DND-41 (cell line): ENCODE data around the gene GUCY2D.

Experiments
- ATAC-seq: fragments of 200-7000 bp; cut with Tn5 transposase; 3 replicates; pipeline ENCODE4 v1.9.1; 2021; ENCODE audit warnings: low read depth; ENCODE audit not compliant: insufficient read depth
- DNase-seq: peaks from one replicate; pipeline ENCODE4 v3.0.0-alpha.2; 2020
- H2AFZ ChIP-seq: 2 replicates; pipeline ENCODE4 v1.6.0; 2012; ENCODE audit warnings: low read depth, low read length
- H3K27ac ChIP-seq: 2 replicates; pipeline ENCODE4 v1.5.1; 2012; ENCODE audit warnings: low read length, inconsistent platforms
- H3K27me3 ChIP-seq: fragments of 200-600 bp; sonication (generic); 2 replicates; pipeline ENCODE4 v1.6.0; 2012; ENCODE audit warnings: low read length, mild to moderate bottlenecking, inconsistent platforms; ENCODE audit not compliant: insufficient read depth, poor library complexity
- H3K36me3 ChIP-seq: 2 replicates; pipeline ENCODE4 v1.5.1; 2012; ENCODE audit warnings: low read length, inconsistent platforms; ENCODE audit not compliant: insufficient read depth
- H3K4me1 ChIP-seq: 2 replicates; pipeline ENCODE4 v1.5.1; 2012; ENCODE audit warnings: mild to moderate bottlenecking, low read length; ENCODE audit not compliant: insufficient read depth
- H3K4me2 ChIP-seq: 2 replicates; pipeline ENCODE4 v1.6.0; 2012; ENCODE audit warnings: mild to moderate bottlenecking, moderate library complexity, low read length, inconsistent platforms; ENCODE audit not compliant: insufficient read depth
- H3K4me3 ChIP-seq, 2 experiments: fragments of 200-600 bp in 1 of 2; shearing (Covaris generic) in 1 of 2; 2 replicates each; pipeline ENCODE4 v1.5.1; 2012 to 2016; ENCODE audit warnings: inconsistent platforms in 2 of 2, low read length in 2 of 2, mild to moderate bottlenecking in 2 of 2, low read depth in 1 of 2, moderate library complexity in 1 of 2
- H3K79me2 ChIP-seq: 2 replicates; pipeline ENCODE4 v1.6.0; 2012; ENCODE audit warnings: low read length, inconsistent platforms; ENCODE audit not compliant: insufficient read depth
- H3K9ac ChIP-seq: 2 replicates; pipeline ENCODE4 v1.6.0; 2012; ENCODE audit warnings: low read depth, mild to moderate bottlenecking, inconsistent platforms, low read length, moderate library complexity
- H3K9me3 ChIP-seq: 2 replicates; pipeline ENCODE4 v1.5.1; 2012; ENCODE audit warnings: low read length, moderate library complexity, mild to moderate bottlenecking, inconsistent platforms; ENCODE audit not compliant: insufficient read depth, severe bottlenecking
- H4K20me1 ChIP-seq: 2 replicates; pipeline ENCODE4 v1.6.0; 2012; ENCODE audit warnings: low read length; ENCODE audit not compliant: insufficient read depth
- EZH2 ChIP-seq: IDR thresholded peaks from 3 replicates; pipeline ENCODE4 v1.6.1; 2012; ENCODE audit warnings: borderline replicate concordance, low read depth, mild to moderate bottlenecking, moderate library complexity, low read length, inconsistent platforms; ENCODE audit not compliant: severe bottlenecking
- TF ChIP-seq, protein P1 (sequence below): IDR thresholded peaks from 2 replicates; pipeline ENCODE4 v1.5.1; 2012; ENCODE audit warnings: borderline replicate concordance, low read length, moderate library complexity, mild to moderate bottlenecking; ENCODE audit not compliant: poor library complexity, severe bottlenecking; ENCODE audit errors: extremely low read depth

Gene GUCY2D

GRCh38 chr17:7989781-7990655 is 12.4 kb upstream of the GUCY2D start:
- Histone ChIP-seq H3K9me3 (no peaks in the 10 kb centered on the region), H3K4me3 (peak overlapping the region in 1 of 2 experiments; percentile 49; a peak in 2 of 4 replicates), H2AFZ (peak overlapping the region; percentile 93), H3K79me2 (no peaks in the 10 kb centered on the region), H3K9ac (peak overlapping the region; percentile 37; the same call in 1 of the 2 replicates), H3K4me2 (peak overlapping the region; percentile 69), H3K27ac (no peak overlapping the region), H3K27me3 (no peaks in the 10 kb centered on the region), H3K36me3 (no peaks in the 10 kb centered on the region), H3K4me1 (peaks cover 15% of the 10 kb centered on the region), H4K20me1 (no peaks in the 10 kb centered on the region)
- TF ChIP-seq, protein P1, sequence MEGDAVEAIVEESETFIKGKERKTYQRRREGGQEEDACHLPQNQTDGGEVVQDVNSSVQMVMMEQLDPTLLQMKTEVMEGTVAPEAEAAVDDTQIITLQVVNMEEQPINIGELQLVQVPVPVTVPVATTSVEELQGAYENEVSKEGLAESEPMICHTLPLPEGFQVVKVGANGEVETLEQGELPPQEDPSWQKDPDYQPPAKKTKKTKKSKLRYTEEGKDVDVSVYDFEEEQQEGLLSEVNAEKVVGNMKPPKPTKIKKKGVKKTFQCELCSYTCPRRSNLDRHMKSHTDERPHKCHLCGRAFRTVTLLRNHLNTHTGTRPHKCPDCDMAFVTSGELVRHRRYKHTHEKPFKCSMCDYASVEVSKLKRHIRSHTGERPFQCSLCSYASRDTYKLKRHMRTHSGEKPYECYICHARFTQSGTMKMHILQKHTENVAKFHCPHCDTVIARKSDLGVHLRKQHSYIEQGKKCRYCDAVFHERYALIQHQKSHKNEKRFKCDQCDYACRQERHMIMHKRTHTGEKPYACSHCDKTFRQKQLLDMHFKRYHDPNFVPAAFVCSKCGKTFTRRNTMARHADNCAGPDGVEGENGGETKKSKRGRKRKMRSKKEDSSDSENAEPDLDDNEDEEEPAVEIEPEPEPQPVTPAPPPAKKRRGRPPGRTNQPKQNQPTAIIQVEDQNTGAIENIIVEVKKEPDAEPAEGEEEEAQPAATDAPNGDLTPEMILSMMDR, result peak; percentile 98
- TF ChIP-seq EZH2, result no peak
- ATAC-seq (peak; percentile 92), DNase-seq (peak; percentile 88)

DNA sequence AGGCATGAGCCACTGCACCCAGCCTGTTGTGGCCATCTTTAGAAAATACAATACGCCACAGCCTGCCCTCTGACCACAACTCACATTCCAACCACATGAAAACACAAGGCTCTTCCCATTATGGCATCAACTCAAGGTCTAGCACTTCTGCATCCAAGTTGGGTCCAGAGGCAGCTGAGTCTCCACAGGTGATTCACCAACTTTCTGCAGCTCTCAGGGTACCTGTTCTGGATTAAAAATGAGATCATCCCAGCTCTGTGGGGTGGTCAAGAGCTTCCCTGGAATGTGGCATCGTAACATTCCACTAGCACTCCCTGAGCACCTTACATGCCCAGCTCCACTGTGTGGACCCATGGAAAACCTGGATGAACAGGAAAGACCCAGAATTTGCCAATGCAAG is 9.9 kb upstream of the GUCY2D start:
- Histone ChIP-seq H3K79me2 (no peaks in the 10 kb centered on the region), H3K27ac (no peak overlapping the region), H3K4me3 (no peak overlapping the region), H3K4me1 (peaks cover 15% of the 10 kb centered on the region), H3K9me3 (no peaks in the 10 kb centered on the region), H4K20me1 (no peaks in the 10 kb centered on the region), H3K4me2 (no peak overlapping the region), H3K36me3 (no peaks in the 10 kb centered on the region), H3K27me3 (no peaks in the 10 kb centered on the region), H3K9ac (no peak overlapping the region), H2AFZ (no peak overlapping the region)
- DNase-seq (no peak), ATAC-seq (no peak)
- TF ChIP-seq, protein P1, result no peak
- no peak for TF ChIP-seq EZH2

GRCh38 chr17:7992924-7993323 is 9.5 kb upstream of the GUCY2D start:
- no peak overlapping the region for H3K27ac ChIP-seq
- no peaks in the 10 kb centered on the region for H3K9me3 ChIP-seq
- H3K9ac ChIP-seq, result no peak overlapping the region
- DNase-seq, result no peak
- peaks cover 15% of the 10 kb centered on the region for H3K4me1 ChIP-seq
- H2AFZ ChIP-seq, result no peak overlapping the region
- ATAC-seq, result no peak
- no peaks in the 10 kb centered on the region for H4K20me1 ChIP-seq
- H3K36me3 ChIP-seq, result no peaks in the 10 kb centered on the region
- H3K27me3 ChIP-seq, result no peaks in the 10 kb centered on the region
- H3K79me2 ChIP-seq, result no peaks in the 10 kb centered on the region
- no peak overlapping the region for H3K4me3 ChIP-seq
- no peak for TF ChIP-seq EZH2
- TF ChIP-seq, protein P1, result no peak
- H3K4me2 ChIP-seq, result no peak overlapping the region
